Effector memory CD4-positive, alpha-beta T cell (primary cell): ENCODE measurements around the gene TTPAL.

Experiments
- DNase-seq, 3 donors: peaks; one replicate each; pipeline ENCODE4 v3.0.0-alpha.2; 2020
- H3K27ac ChIP-seq: 2 replicates; pipeline ENCODE4 v1.7.0; 2013; ENCODE audit warnings: mild to moderate bottlenecking, low read length, moderate library complexity; ENCODE audit not compliant: insufficient read depth, poor library complexity, severe bottlenecking
- H3K27me3 ChIP-seq: replicated peaks from 2 replicates; pipeline ENCODE4 v1.7.0; 2013; ENCODE audit warnings: mild to moderate bottlenecking, low read length; ENCODE audit not compliant: insufficient read depth, control insufficient read depth, poor library complexity, severe bottlenecking
- H3K36me3 ChIP-seq: 2 replicates; pipeline ENCODE4 v1.7.0; 2013; ENCODE audit warnings: mild to moderate bottlenecking, low read length, moderate library complexity; ENCODE audit not compliant: control insufficient read depth, insufficient read depth
- H3K4me1 ChIP-seq: 2 replicates; pipeline ENCODE4 v1.7.0; 2013; ENCODE audit warnings: low read length, mild to moderate bottlenecking; ENCODE audit not compliant: control insufficient read depth, insufficient read depth, poor library complexity, severe bottlenecking
- H3K4me3 ChIP-seq: 2 replicates; pipeline ENCODE4 v1.7.0; 2013; ENCODE audit warnings: low read length, low read depth, mild to moderate bottlenecking; ENCODE audit not compliant: insufficient read depth, poor library complexity, severe bottlenecking
- H3K9me3 ChIP-seq: 2 replicates; pipeline ENCODE4 v1.7.0; 2013; ENCODE audit warnings: mild to moderate bottlenecking, low read length, moderate library complexity; ENCODE audit not compliant: control insufficient read depth

The TTPAL gene

DNA sequence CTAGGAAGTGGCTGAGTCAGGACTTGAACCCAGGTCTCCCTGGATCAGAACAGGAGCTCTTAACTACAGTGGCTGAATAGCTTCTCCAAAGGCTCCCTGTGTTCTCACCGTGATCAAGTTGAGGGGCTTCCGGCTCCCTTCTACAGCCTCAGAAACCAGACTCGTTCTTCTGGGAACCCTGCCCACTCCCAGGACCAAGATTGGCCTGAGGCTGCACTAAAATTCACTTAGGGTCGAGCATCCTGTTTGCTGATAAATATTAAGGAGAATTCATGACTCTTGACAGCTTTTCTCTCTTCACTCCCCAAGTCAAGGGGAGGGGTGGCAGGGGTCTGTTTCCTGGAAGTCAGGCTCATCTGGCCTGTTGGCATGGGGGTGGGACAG is 44.6 kb upstream of the TTPAL start:
- Histone ChIP-seq H3K27me3 (no peaks in the 10 kb centered on the region), H3K27ac (no peak overlapping the region), H3K4me3 (no peak overlapping the region), H3K9me3 (no peaks in the 10 kb centered on the region), H3K4me1 (no peaks in the 10 kb centered on the region), H3K36me3 (no peaks in the 10 kb centered on the region)
- no peak for DNase-seq

DNA sequence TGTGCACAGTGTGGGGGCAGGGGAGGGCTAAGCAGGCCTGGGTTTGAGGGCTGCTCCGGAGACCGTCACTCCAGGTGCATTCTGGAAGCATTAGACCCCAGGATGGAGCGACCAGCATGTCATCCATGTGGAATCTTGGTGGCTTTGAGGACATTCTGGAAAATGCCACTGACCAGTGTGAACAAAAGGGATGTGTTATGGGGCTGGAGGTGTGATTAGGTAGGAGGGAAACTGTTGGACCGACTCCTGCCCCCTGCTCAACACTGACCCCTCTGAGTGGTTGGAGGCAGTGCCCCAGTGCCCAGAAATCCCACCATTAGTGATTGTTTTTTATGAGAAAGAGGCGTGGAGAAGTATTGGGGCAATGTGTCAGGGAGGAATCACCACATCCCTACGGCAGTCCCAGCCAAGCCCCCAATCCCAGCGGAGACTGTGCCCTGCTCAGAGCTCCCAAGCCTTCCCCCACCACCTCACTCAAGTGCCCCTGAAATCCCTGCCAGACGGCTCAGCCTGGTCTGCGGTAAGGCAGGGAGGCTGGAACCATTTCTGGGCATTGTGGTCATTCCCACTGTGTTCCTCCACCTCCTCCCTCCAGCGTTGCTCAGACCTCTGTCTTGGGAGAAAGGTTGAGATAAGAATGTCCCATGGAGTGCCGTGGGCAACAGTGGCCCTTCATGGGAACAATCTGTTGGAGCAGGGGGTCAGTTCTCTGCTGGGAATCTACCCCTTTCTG is 44.0 kb upstream of the TTPAL start:
- Histone ChIP-seq H3K4me1 (no peaks in the 10 kb centered on the region), H3K27ac (no peak overlapping the region), H3K27me3 (no peaks in the 10 kb centered on the region), H3K4me3 (no peak overlapping the region), H3K9me3 (no peaks in the 10 kb centered on the region), H3K36me3 (no peaks in the 10 kb centered on the region)
- no peak for DNase-seq

- no peak overlapping the region for H3K4me3 ChIP-seq
- H3K27ac ChIP-seq = no peak overlapping the region
- no peaks in the 10 kb centered on the region for H3K4me1 ChIP-seq
- H3K9me3 ChIP-seq = no peaks in the 10 kb centered on the region
- no peak for DNase-seq
- H3K27me3 ChIP-seq = no peaks in the 10 kb centered on the region
- no peaks in the 10 kb centered on the region for H3K36me3 ChIP-seq
Measured at GRCh38 chr20:44432618-44433577, 42.8 kb upstream of the TTPAL start.

GRCh38 chr20:44433751-44434538 is 41.7 kb upstream of the TTPAL start:
- DNase-seq = no peak
- H3K27ac ChIP-seq = no peak overlapping the region
- no peaks in the 10 kb centered on the region for H3K27me3 ChIP-seq
- H3K4me3 ChIP-seq = no peak overlapping the region
- no peaks in the 10 kb centered on the region for H3K4me1 ChIP-seq
- H3K9me3 ChIP-seq = no peaks in the 10 kb centered on the region
- no peaks in the 10 kb centered on the region for H3K36me3 ChIP-seq

GRCh38 chr20:44435630-44436335 is 39.9 kb upstream of the TTPAL start:
- no peaks in the 10 kb centered on the region for H3K4me1 ChIP-seq
- no peak for DNase-seq
- no peak overlapping the region for H3K4me3 ChIP-seq
- H3K27ac ChIP-seq = no peak overlapping the region
- H3K36me3 ChIP-seq = no peaks in the 10 kb centered on the region
- H3K27me3 ChIP-seq = no peaks in the 10 kb centered on the region
- no peaks in the 10 kb centered on the region for H3K9me3 ChIP-seq

DNA sequence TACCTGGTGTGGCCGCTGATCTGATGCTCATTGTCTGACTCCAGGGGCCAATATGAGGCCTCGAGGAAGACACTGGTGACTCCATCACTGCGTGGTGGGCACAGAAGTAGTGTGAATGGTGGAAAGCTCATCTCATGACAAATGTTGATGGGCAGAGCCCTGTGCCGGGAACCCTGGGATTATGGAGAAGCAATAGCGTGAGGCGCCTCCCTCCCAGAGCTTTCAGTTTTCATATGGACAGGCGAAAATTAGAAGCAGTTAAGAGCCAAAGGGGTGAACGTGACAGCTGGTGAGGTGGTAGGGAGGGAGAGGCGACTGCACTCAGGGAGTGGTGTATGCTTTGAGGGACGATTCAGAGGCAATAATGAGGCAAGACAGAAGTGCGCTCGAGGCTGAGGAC is 39.3 kb upstream of the TTPAL start:
- no peak for DNase-seq
- Histone ChIP-seq H3K4me3 (no peak overlapping the region), H3K27ac (no peak overlapping the region), H3K36me3 (no peaks in the 10 kb centered on the region), H3K27me3 (no peaks in the 10 kb centered on the region), H3K4me1 (no peaks in the 10 kb centered on the region), H3K9me3 (no peaks in the 10 kb centered on the region)

DNA sequence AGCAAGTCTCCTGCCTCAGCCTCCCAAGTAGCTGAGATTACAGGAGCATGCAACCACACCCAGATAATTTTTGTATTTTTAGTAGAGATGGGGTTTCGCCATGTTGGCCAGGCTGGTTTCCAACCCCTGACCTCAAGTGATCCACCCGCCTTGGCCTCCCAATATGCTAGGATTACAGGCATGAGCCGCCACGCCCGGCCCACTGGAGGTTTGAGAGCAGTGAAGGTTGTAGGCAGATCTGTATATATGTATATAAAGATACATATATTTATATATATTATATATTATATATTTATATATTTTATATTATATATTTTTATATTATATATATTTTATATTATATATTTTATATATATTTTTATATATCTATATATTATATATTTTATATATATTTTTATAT is 38.2 kb upstream of the TTPAL start:
- Histone ChIP-seq H3K4me3 (no peak overlapping the region), H3K27me3 (no peaks in the 10 kb centered on the region), H3K9me3 (no peaks in the 10 kb centered on the region), H3K27ac (no peak overlapping the region), H3K36me3 (no peaks in the 10 kb centered on the region), H3K4me1 (no peaks in the 10 kb centered on the region)
- no peak for DNase-seq

- Histone ChIP-seq H3K27me3 (no peaks in the 10 kb centered on the region), H3K9me3 (no peaks in the 10 kb centered on the region), H3K36me3 (no peaks in the 10 kb centered on the region), H3K4me3 (no peak overlapping the region), H3K27ac (no peak overlapping the region), H3K4me1 (no peaks in the 10 kb centered on the region)
- DNase-seq = no peak
Measured at GRCh38 chr20:44438782-44439181, 36.9 kb upstream of the TTPAL start.

GRCh38 chr20:44439318-44439717 is 36.4 kb upstream of the TTPAL start:
- Histone ChIP-seq H3K36me3 (no peaks in the 10 kb centered on the region), H3K27me3 (no peaks in the 10 kb centered on the region), H3K9me3 (no peaks in the 10 kb centered on the region), H3K4me3 (no peak overlapping the region), H3K4me1 (no peaks in the 10 kb centered on the region), H3K27ac (no peak overlapping the region)
- no peak for DNase-seq
